Naive B cell (primary cell): ENCODE data around the gene ZDHHC12. TPM values are rescaled to one million over a fixed set of nuclear protein-coding genes. Genes with fewer than 3 reads are reported as not detected.
A peak's percentile ranks its signal among the peaks of the same experiment; 100 is the strongest.

Source experiments
- ATAC-seq, 2 donors: fragments of 150-1000 bp; cut with Tn5 transposase; 2 replicates each; pipeline ENCODE4 v1.10.0; 2021; ENCODE audit warnings: low read depth in 2 of 2, mild to moderate bottlenecking in 2 of 2, moderate library complexity in 2 of 2
- DNase-seq: peaks from one replicate; pipeline ENCODE4 v3.0.0; 2022
- H3K27ac Mint-ChIP-seq, 6 donors: one replicate each; pipeline ENCODE4 v1.8.0; 2020 to 2022; ENCODE audit warnings: mild to moderate bottlenecking in 6 of 6, mixed read lengths in 6 of 6, moderate library complexity in 5 of 6, inconsistent platforms in 2 of 6
- H3K27me3 Mint-ChIP-seq, 3 donors: one replicate each; pipeline ENCODE4 v1.8.0; 2021 to 2022; ENCODE audit warnings: mixed read lengths in 3 of 3, mild to moderate bottlenecking in 1 of 3
- H3K36me3 Mint-ChIP-seq, 2 donors: one replicate each; pipeline ENCODE4 v1.8.0; 2020 to 2022; ENCODE audit warnings: mixed read lengths in 2 of 2, inconsistent platforms in 1 of 2, mild to moderate bottlenecking in 1 of 2
- H3K4me1 Mint-ChIP-seq, 3 donors: one replicate each; pipeline ENCODE4 v1.8.0; 2020 to 2022; ENCODE audit warnings: mixed read lengths in 3 of 3, inconsistent platforms in 1 of 3, mild to moderate bottlenecking in 1 of 3, moderate library complexity in 1 of 3
- H3K4me3 Mint-ChIP-seq, 8 donors: one replicate each; pipeline ENCODE4 v1.8.0; 2020 to 2022; ENCODE audit warnings: mild to moderate bottlenecking in 8 of 8, mixed read lengths in 8 of 8, moderate library complexity in 8 of 8, inconsistent platforms in 2 of 8
- H3K9me3 Mint-ChIP-seq, 7 donors: one replicate each; pipeline ENCODE4 v1.8.0; 2020 to 2022; ENCODE audit warnings: mixed read lengths in 7 of 7, mild to moderate bottlenecking in 5 of 7, inconsistent platforms in 2 of 7, moderate library complexity in 1 of 7
- polyA plus RNA-seq, 6 donors: library from polyadenylated mRNA; unstranded; fragments of 300-500 nt; fragmentation: Illumina TruSeq; gene quantifications; one replicate each; pipeline ENCODE4 v1.2.3, GENCODE V29; 2021; ENCODE audit warnings: low read depth in 6 of 6

The ZDHHC12 gene
- polyA plus RNA-seq, 6 donors from 2014 or later = 17.9 to 47.6 (median 43.2) TPM

DNA sequence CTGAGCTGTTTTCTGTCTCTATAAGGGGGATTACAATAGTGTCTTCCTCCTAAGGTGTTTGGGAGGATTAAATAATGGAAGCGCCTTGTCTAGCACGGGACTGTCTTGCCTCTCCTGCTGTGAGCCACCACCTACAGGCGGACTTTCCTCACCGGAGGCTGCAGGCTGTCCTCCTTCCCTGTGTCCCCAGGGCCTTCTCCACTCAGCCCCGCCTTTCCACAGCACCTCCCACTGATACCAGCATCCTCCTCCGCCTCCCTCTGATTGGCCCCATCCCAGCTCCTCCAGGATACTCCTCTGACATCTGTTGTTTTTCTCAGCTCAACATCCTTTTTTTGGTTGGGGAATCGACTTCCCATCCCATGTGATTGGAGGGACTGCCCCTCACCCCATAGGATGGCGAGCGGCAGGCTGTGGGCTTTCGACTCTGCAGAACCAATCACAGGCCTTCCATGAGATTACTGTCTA, 851 bp upstream of the ZDHHC12 start:
- DNase-seq (no peak), ATAC-seq (no peak)
- no peaks in the 10 kb centered on the region for H3K9me3 Mint-ChIP-seq
- H3K27ac Mint-ChIP-seq = peak overlapping the region in 5 of 6 donors; percentile 64 to 98 (median 88)
- peaks cover 30 to 40% (median 32%) of the 10 kb centered on the region in 3 donors for H3K4me1 Mint-ChIP-seq
- H3K36me3 Mint-ChIP-seq = no peaks in the 10 kb centered on the region
- no peaks in the 10 kb centered on the region for H3K27me3 Mint-ChIP-seq
- peak overlapping the region; percentile 84 to 98 (median 94) for H3K4me3 Mint-ChIP-seq

DNA sequence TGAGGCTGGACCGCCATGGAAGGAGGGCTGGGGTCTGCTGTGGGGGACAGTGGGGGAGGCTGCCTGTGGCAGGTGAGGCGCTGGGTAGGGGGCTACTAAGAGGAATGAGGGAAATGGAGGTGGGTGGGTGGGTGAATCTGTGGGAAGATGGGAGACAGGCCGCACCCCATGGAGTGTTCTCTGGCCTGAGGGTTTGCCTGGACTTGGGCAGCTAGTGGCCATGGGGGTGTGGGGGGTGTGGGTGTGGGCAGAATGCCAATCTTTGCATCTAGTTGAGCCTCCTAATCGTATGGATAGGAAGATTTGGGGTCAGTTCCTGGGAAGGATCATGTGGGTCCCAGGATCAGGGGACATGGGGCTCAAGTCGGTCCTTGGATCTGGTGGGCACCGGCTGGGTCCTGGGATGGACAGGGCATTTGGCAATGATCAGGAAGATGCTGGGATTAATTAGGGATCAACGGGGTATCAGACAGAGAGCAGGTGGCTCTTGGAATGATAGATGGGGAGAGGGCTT, 518 bp downstream of the ZDHHC12 start:
- peaks cover 30 to 40% (median 32%) of the 10 kb centered on the region in 3 donors for H3K4me1 Mint-ChIP-seq
- no peaks in the 10 kb centered on the region for H3K9me3 Mint-ChIP-seq
- H3K27ac Mint-ChIP-seq = peak overlapping the region; percentile 87 to 99 (median 92)
- H3K4me3 Mint-ChIP-seq = peak overlapping the region; percentile 84 to 98 (median 94)
- DNase-seq (no peak), ATAC-seq (no peak)
- H3K27me3 Mint-ChIP-seq = no peaks in the 10 kb centered on the region
- H3K36me3 Mint-ChIP-seq = no peaks in the 10 kb centered on the region

DNA sequence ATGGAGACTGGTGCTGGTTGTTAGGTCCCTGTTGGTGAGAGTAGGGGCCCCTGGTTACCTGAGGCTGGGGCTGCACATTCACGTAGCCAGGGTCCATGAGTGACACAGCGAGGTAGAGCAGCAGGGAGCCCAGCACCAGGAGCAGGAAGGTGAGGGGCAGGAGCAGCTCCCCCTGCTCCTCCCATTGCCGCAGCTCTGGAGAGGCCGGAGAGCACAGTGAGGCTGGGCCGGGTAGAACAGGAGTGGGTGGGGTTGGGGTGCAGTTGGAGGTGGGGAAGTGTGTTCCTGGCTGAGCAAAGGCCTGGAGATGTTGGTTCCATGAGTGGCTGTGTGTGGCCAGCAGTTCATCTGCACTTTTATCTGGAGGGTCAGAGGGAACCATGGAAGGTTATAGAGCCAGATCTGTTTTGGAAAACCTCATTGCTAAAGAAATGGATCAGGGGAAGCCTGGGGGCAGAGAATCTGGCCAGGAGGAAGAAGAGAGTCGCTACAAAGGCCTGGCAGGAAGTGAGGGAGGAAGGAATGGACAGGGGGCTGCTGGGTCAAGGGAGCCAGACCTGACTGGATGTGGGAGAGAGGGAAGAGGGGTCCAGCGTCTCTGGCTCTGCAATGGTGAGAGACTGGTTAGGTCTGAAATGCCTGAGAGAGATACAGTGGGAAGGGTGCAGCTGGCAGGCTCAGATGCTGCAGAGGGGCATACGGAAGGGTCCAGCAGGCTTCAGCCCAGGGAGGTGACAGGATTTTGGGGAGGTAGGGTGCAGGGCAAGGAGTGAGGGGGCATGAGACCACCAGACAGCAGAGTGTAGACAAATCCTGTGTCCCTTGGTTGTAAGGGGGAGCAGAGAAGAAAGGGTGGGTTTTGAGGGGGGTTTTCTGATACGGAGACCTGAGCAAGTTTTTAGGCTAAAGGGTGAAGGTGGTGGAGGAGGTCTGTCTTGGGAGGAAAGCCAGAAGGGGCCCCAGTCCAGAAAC, 1.3 kb downstream of the ZDHHC12 start:
- DNase-seq = no peak
- H3K27ac Mint-ChIP-seq = peak overlapping the region; percentile 33 to 96 (median 90)
- H3K4me1 Mint-ChIP-seq = peaks cover 30 to 40% (median 32%) of the 10 kb centered on the region in 3 donors
- H3K4me3 Mint-ChIP-seq = peak overlapping the region; percentile 84 to 98 (median 94)
- no peaks in the 10 kb centered on the region for H3K27me3 Mint-ChIP-seq
- no peaks in the 10 kb centered on the region for H3K36me3 Mint-ChIP-seq
- H3K9me3 Mint-ChIP-seq = no peaks in the 10 kb centered on the region
- ATAC-seq = no peak

DNA sequence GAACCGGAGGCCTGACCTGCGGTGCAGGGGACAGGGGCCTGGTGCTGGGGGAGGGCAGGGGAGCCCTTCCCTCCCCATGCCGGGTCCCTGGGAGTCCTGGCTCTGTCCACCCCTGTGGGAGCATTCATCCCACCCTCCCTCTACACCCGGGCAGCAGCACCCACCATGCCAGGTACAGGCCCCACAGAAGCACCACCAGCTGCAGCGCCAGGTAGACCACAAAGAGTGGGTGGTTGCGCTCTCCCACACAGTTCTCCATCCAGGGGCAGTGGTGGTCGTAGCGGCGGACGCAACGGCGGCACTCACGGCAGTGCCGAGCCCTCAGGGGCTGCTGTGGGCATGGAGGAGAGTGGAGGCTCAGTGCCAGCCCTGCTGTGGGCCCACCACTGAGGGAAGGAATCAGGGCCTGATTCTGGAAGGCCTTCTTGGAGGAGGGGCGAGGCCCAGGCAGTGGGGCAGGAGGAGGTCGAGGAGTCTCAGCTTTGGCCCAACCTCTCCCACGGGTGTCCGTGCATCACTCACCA, 2.4 kb downstream of the ZDHHC12 start:
- DNase-seq (no peak), ATAC-seq (no peak)
- Mint-ChIP-seq H3K9me3 (no peaks in the 10 kb centered on the region), H3K4me1 (peaks cover 30 to 40% (median 32%) of the 10 kb centered on the region in 3 donors), H3K36me3 (no peaks in the 10 kb centered on the region), H3K4me3 (peak overlapping the region in 3 of 8 donors; percentile 79 to 98 (median 94)), H3K27me3 (no peaks in the 10 kb centered on the region), H3K27ac (no peak overlapping the region)

DNA sequence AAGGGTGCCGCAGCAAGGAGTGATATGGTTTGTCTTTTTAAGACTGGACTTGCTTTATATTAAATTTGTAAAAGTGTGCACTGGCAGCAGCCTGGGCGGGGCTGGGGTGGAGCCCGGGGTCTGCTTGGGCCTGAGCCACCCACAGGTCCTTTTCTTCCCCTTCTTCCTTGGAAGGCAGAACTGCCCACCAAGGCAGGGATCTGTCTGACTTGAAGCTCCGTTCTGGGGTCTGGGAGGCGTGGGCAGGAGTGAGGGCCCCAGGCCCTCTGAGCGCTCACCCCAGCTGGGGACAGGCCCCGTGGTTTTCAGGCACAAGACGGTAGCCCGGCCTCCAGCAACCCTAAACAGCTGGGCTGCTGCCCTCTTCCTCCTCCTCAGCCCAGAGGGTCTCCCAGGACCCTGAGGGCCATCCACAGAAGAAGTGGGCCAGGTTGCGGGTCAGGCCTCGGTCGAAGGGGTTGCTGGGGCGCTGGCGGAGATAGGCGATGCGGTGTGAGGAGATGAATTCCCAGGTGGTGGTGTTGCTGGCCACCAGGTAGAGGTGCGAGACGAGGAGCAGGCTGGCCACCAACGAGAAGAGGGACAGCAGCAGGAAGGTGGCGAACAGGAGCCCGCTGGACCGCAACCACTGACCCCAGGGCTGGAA, 3.0 kb downstream of the ZDHHC12 start:
- ATAC-seq = no peak
- Mint-ChIP-seq H3K27me3 (no peaks in the 10 kb centered on the region), H3K36me3 (no peaks in the 10 kb centered on the region), H3K9me3 (no peaks in the 10 kb centered on the region), H3K27ac (no peak overlapping the region), H3K4me1 (peaks cover 30 to 36% (median 32%) of the 10 kb centered on the region in 3 donors), H3K4me3 (peak overlapping the region in 3 of 8 donors; percentile 19 to 89 (median 43))
- no peak for DNase-seq

DNA sequence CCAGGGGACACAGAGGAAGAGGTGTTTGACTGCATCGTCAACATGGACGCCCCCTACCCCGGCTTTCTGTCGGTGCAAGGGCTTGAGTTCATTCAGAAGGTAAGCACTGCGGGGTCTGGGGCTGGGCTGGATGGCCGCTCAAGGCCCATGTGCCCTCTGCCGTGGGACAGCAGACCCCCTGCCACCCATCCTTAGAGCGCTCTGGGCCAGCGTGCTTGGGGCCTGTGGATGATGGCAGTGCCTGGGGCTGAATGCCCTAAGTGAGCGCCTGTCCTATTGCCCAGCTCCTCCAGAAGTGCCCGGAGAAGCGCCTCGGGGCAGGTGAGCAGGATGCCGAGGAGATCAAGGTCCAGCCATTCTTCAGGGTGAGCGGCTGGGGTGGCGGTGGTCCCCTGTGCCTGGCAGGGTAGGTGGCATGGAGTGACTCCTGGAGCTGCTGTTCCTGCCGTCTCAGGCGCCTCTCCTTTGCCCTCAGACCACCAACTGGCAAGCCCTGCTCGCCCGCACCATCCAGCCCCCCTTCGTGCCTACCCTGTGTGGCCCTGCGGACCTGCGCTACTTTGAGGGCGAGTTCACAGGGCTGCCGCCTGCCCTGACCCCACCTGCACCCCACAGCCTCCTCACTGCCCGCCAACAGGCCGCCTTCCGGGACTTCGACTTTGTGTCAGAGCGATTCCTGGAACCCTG, 3.9 kb downstream of the ZDHHC12 start:
- Mint-ChIP-seq H3K27me3 (no peaks in the 10 kb centered on the region), H3K4me3 (peak overlapping the region in 1 of 8 donors; percentile 49), H3K36me3 (no peaks in the 10 kb centered on the region), H3K4me1 (peaks cover 29 to 31% (median 30%) of the 10 kb centered on the region in 3 donors), H3K27ac (no peak overlapping the region), H3K9me3 (no peaks in the 10 kb centered on the region)
- DNase-seq = no peak
- ATAC-seq = no peak

DNA sequence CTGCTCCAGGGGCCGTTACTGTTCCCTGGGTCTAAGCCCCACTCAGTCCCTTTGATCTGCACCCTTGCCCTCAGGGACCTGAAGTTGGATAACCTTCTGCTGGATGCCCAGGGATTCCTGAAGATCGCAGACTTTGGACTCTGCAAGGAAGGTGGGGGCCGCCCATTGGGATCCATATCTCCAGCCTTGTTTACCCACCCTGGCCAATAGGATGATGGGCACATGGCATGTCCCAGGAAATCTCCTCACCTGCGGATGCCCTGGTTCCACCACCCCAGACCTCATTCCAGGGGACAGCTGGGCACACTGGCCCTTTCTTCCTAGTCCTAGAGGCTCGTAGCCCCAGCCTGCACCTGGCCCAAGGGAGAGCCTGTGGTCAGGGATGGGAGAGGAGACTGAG, 5.5 kb downstream of the ZDHHC12 start:
- Mint-ChIP-seq H3K4me3 (no peak overlapping the region), H3K4me1 (peaks cover 17 to 21% (median 18%) of the 10 kb centered on the region in 3 donors), H3K9me3 (no peaks in the 10 kb centered on the region), H3K36me3 (no peaks in the 10 kb centered on the region), H3K27me3 (no peaks in the 10 kb centered on the region), H3K27ac (no peak overlapping the region)
- ATAC-seq = no peak
- DNase-seq = no peak

DNA sequence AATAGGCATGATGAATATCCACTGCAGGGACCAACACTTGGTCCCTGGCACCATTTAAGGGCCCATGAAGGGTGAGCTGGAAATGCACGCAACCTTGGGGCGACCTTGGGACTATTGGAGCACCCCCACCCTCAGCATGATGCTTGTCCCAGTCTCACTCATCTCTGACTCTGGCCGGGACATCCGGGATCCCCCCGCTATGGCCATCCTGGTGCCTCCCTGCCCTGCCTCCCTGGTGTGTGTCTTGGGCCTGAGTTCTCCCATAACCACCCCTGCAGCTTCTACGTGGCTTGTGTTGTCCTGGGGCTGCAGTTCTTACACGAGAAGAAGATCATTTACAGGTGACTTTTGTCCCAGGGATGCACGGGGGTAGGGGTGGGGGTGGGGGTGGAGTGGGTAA, 5.9 kb downstream of the ZDHHC12 start:
- H3K27me3 Mint-ChIP-seq = no peaks in the 10 kb centered on the region
- no peak for DNase-seq
- no peak overlapping the region for H3K27ac Mint-ChIP-seq
- peaks cover 13 to 16% (median 13%) of the 10 kb centered on the region in 3 donors for H3K4me1 Mint-ChIP-seq
- no peaks in the 10 kb centered on the region for H3K36me3 Mint-ChIP-seq
- H3K4me3 Mint-ChIP-seq = no peak overlapping the region
- H3K9me3 Mint-ChIP-seq = no peaks in the 10 kb centered on the region
- ATAC-seq = no peak

DNA sequence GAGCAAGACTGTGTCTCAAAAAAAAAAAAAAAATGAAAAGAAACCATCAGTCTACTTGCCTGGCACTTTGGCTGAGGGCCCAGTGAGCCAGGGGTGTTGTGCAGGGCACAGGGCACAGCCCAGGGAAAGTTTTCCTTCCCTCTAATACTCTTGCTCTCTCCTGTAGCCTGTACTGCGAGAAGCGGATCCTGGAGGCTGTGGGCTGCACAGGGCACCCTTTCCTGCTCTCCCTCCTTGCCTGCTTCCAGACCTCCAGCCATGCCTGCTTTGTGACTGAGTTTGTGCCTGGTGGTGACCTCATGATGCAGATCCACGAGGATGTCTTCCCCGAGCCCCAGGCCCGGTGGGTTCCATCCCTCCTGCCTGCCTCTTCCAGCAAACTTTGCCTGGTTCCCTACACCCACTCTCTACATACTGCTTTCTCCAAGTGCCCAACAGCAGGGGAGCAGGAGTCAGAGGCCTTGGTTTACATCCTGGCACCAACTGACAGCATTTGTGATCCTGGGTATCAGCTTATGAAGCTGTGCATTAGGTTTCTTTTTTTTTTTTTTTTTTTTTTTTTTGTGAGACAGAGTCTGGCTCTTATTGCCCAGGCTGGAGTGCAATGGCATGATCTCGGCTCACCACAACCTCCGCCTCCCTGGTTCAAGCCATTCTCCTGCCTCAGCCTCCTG, 7.2 kb downstream of the ZDHHC12 start:
- Mint-ChIP-seq H3K36me3 (no peaks in the 10 kb centered on the region), H3K27ac (no peak overlapping the region), H3K9me3 (no peaks in the 10 kb centered on the region), H3K4me3 (no peak overlapping the region), H3K27me3 (no peaks in the 10 kb centered on the region), H3K4me1 (peaks cover under 1 to 4% (median 3%) of the 10 kb centered on the region in 3 donors)
- ATAC-seq (no peak), DNase-seq (no peak)

DNA sequence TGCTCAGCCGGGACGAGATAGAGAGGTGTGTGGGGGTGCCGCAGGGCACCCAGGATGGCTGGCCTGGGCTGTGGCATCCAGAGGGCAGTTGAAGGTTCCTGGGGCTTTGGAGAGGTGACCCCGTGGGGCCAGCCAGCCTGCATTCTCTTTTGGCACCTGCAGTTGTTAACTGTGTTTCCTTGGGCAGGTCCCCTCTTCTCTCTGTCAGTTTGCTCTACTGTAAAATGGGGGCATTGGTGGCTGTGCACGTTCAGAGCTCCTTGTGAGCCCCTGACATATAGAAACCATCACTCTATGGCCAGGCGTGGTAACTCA, 8.5 kb downstream of the ZDHHC12 start:
- Mint-ChIP-seq H3K9me3 (no peaks in the 10 kb centered on the region), H3K4me1 (peaks cover 0 to 2% (median 0%) of the 10 kb centered on the region in 3 donors), H3K27ac (no peak overlapping the region), H3K36me3 (no peaks in the 10 kb centered on the region), H3K27me3 (no peaks in the 10 kb centered on the region), H3K4me3 (peak overlapping the region in 1 of 8 donors; percentile 42)
- ATAC-seq (no peak), DNase-seq (no peak)

DNA sequence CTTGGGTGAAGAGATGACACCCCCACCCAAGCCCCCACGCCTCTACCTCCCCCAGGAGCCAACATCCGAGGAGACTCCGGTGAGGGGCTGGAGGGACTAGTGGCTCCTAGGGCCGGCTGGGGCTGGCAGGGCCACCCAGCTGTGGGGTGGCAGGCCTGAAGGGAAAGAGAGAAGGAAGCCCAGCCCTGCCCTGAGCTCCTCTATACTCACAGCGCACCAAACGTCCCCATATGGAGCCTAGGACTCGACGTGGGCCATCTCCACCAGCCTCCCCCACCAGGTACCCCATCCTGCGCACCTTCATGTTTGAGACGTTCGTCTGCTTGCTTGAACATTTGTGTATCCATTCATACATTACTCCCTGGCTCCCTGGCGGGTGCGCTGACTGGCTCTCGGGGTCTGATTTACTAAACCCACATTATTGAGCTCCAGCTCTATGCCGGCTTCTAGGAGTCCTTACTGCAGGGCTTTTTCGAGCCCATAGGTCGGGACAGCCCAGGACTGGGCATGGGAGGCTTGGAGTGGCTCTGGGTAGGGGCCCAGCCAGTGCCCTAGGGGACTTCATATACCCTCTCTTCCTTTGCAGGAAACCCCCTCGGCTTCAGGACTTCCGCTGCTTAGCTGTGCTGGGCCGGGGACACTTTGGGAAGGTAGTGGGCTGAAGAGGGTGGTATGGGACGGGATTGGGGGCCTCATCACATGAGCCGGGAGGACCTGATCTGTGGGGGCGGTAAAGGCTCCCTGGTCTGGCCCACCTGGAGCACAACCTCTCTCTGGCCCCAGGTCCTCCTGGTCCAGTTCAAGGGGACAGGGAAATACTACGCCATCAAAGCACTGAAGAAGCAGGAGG, 9.1 kb downstream of the ZDHHC12 start:
- Mint-ChIP-seq H3K4me1 (peaks cover 0 to 2% (median 0%) of the 10 kb centered on the region in 3 donors), H3K9me3 (no peaks in the 10 kb centered on the region), H3K27ac (peak overlapping the region in 1 of 6 donors; percentile 20), H3K4me3 (peak overlapping the region in 1 of 8 donors; percentile 42), H3K36me3 (no peaks in the 10 kb centered on the region), H3K27me3 (no peaks in the 10 kb centered on the region)
- DNase-seq (no peak), ATAC-seq (no peak)
